ENCODE results near the gene CYP26B1. TPM values are rescaled to one million over a fixed set of nuclear protein-coding genes. Genes with fewer than 3 reads are reported as not detected.

CYP26B1 gene
- total RNA-seq, 2 donors from 2014 or later, result 1.0 to 1.9 TPM

- H3K4me1 ChIP-seq, result no peaks in the 10 kb centered on the region
- intact Hi-C loops (cut with DNase I), result no loop called here
- H3K9me3 ChIP-seq, result no peaks in the 10 kb centered on the region
- no peak overlapping the region for H3K9ac ChIP-seq (ENCODE audit: low read depth in 2 of 2, low read length in 2 of 2)
- H3K4me3 ChIP-seq, result no peak overlapping the region
- TF ChIP-seq CTCF (IDR thresholded peaks at IDR 0.05), result no peak
- H3K36me3 ChIP-seq, result no peaks in the 10 kb centered on the region
- no peaks in the 10 kb centered on the region for H3K27me3 ChIP-seq
- peak; percentile 10 for DNase-seq
- no peak overlapping the region for H3K27ac ChIP-seq
Observed at GRCh38 chr2:72126186-72127100, 21.2 kb downstream of the CYP26B1 start.

- H3K9ac ChIP-seq (ENCODE audit: low read depth in 2 of 2, low read length in 2 of 2), result no peak overlapping the region
- no peak overlapping the region for H3K4me3 ChIP-seq
- no peak for TF ChIP-seq CTCF (IDR thresholded peaks at IDR 0.05)
- H3K4me1 ChIP-seq, result no peaks in the 10 kb centered on the region
- intact Hi-C loops (cut with DNase I), result no loop called here
- no peak for DNase-seq
- no peaks in the 10 kb centered on the region for H3K36me3 ChIP-seq
- H3K27ac ChIP-seq, result no peak overlapping the region
- no peaks in the 10 kb centered on the region for H3K27me3 ChIP-seq
- H3K9me3 ChIP-seq, result no peaks in the 10 kb centered on the region
Observed at GRCh38 chr2:72124376-72124775, 23.3 kb downstream of the CYP26B1 start.

GRCh38 chr2:72121153-72121552 is 26.5 kb downstream of the CYP26B1 start:
- H3K9me3 ChIP-seq, result no peaks in the 10 kb centered on the region
- intact Hi-C loops (cut with DNase I), result no loop called here
- DNase-seq, result no peak
- no peaks in the 10 kb centered on the region for H3K36me3 ChIP-seq
- no peak for TF ChIP-seq CTCF (IDR thresholded peaks at IDR 0.05)
- H3K27ac ChIP-seq, result no peak overlapping the region
- no peak overlapping the region for H3K9ac ChIP-seq (ENCODE audit: low read depth in 2 of 2, low read length in 2 of 2)
- H3K4me3 ChIP-seq, result no peak overlapping the region
- H3K4me1 ChIP-seq, result no peaks in the 10 kb centered on the region
- H3K27me3 ChIP-seq, result no peaks in the 10 kb centered on the region

- H3K27ac ChIP-seq, result no peak overlapping the region
- no peak for TF ChIP-seq CTCF (IDR thresholded peaks at IDR 0.05)
- H3K4me3 ChIP-seq, result no peak overlapping the region
- peak; percentile 6 for DNase-seq
- H3K36me3 ChIP-seq, result no peaks in the 10 kb centered on the region
- no peaks in the 10 kb centered on the region for H3K27me3 ChIP-seq
- H3K9me3 ChIP-seq, result no peaks in the 10 kb centered on the region
- intact Hi-C loops (cut with DNase I), result no loop called here
- H3K4me1 ChIP-seq, result no peaks in the 10 kb centered on the region
- no peak overlapping the region for H3K9ac ChIP-seq (ENCODE audit: low read depth in 2 of 2, low read length in 2 of 2)
Observed at GRCh38 chr2:72118951-72119350, 28.7 kb downstream of the CYP26B1 start.

GRCh38 chr2:72118386-72118785 is 29.3 kb downstream of the CYP26B1 start:
- Histone ChIP-seq H3K4me3 (no peak overlapping the region), H3K9me3 (no peaks in the 10 kb centered on the region), H3K36me3 (no peaks in the 10 kb centered on the region), H3K27me3 (no peaks in the 10 kb centered on the region), H3K4me1 (no peaks in the 10 kb centered on the region), H3K9ac (ENCODE audit: low read depth in 2 of 2, low read length in 2 of 2) (no peak overlapping the region), H3K27ac (no peak overlapping the region)
- intact Hi-C loops (cut with DNase I), result no loop called here
- no peak for TF ChIP-seq CTCF (IDR thresholded peaks at IDR 0.05)
- DNase-seq, result peak; percentile 7
